Adrenal gland (tissue), 19 donors: Measurements from ENCODE around the gene HEYL. TPM values are rescaled to one million over a fixed set of nuclear protein-coding genes. Genes with fewer than 3 reads are reported as not detected.

ENCODE experiments used
- DNase-seq, 7 donors: peaks; one replicate each; pipeline ENCODE4 v3.0.0-alpha.2; 2019 to 2020
- H3K27ac ChIP-seq, 5 donors: fragments of 200-600 bp; sonication (generic) in 4 of 5; 1 replicate in 3 of 5; 2 replicates in 2 of 5; pipeline versions ENCODE4 v1.5.1 to v1.8.0; 2016 to 2020; ENCODE audit warnings: mild to moderate bottlenecking in 1 of 5
- H3K27me3 ChIP-seq: fragments of 200-600 bp; 2 replicates; pipeline ENCODE4 v1.8.0; 2021
- H3K36me3 ChIP-seq, 2 donors: fragments of 200-600 bp; replicated peaks in 1 of 2; 1 replicate in 1 of 2; 2 replicates in 1 of 2; pipeline versions ENCODE4 v1.5.1 to v1.8.0; 2018 to 2022
- H3K4me1 ChIP-seq, 2 donors: fragments of 200-600 bp; replicated peaks in 1 of 2; 1 replicate in 1 of 2; 2 replicates in 1 of 2; pipeline versions ENCODE4 v1.5.1 to v1.8.0; 2018 to 2021
- H3K4me3 ChIP-seq, 4 donors: fragments of 200-600 bp; sonication (generic) in 3 of 4; one replicate each; pipeline ENCODE4 v1.5.1; 2016 to 2018
- H3K9me3 ChIP-seq, 3 donors: fragments of 200-600 bp; sonication (generic) in 1 of 3; replicated peaks in 1 of 3; 1 replicate in 2 of 3; 2 replicates in 1 of 3; pipeline versions ENCODE4 v1.5.1 to v1.8.0; 2016 to 2021
- CTCF ChIP-seq, 6 experiments: fragments of 450-650 bp in 4 of 6; fragments of 200-600 bp in 2 of 6; sonication (generic) in 1 of 6; IDR thresholded peaks; 1 replicate in 5 of 6; 2 replicates in 1 of 6; pipeline versions ENCODE4 v1.5.1 to v1.8.0; 2016 to 2021; ENCODE audit warnings: antibody characterized with exemption in 6 of 6, mild to moderate bottlenecking in 2 of 6, moderate library complexity in 1 of 6
- POLR2A ChIP-seq, 2 donors: fragments of 450-650 bp; IDR thresholded peaks; one replicate each; pipeline ENCODE4 v1.6.1; 2017; ENCODE audit warnings: antibody characterized with exemption in 2 of 2, mild to moderate bottlenecking in 2 of 2, moderate library complexity in 1 of 2
- WGBS, 4 donors: extraction: QIAGEN DNeasy Blood & Tissue Kit in 2 of 4; methylation state at CpG; one replicate each; pipeline versions ENCODE4 v1.1.5 to v1.1.7; 2013 to 2017; 5-methylcytosine and 5-hydroxymethylcytosine counted together
- intact Hi-C, 2 donors: fragments of 100-400 bp; cut with DNase I; formaldehyde crosslinking; loops; one replicate each; pipeline versions ENCODE4 v1.14.1 to v1.15.0; 2022 to 2023
- long read RNA-seq, 10 donors: library from polyadenylated mRNA in 3 of 10; unstranded in 2 of 10; stranded (forward) in 1 of 10; transcript quantifications; one replicate each; pipeline ENCODE4 v2.0.0 and lab custom pipeline, GENCODE V29; 2021 to 2026
- polyA plus RNA-seq, 3 donors: library from polyadenylated mRNA; stranded (reverse); fragments of 200-250 nt in 2 of 3; fragments of 350-450 nt in 1 of 3; fragmentation: Illumina TruSeq in 1 of 3; extraction: RNeasy Lipid Tissue Mini Kit (QIAGEN cat#74804) in 1 of 3; gene quantifications; one replicate each; pipeline ENCODE4 v1.2.3, GENCODE V29; 2013 to 2014
- total RNA-seq, 9 donors: library from RNA; depleted of rRNA in 4 of 9; stranded (reverse); fragments of >200 nt in 4 of 9; fragments of 120-200 nt in 1 of 9; fragmentation: NEBNext Ultra II Directional in 1 of 9; extraction: Animal tissue kit (Norgen Biotek cat#: 25700) in 1 of 9; gene quantifications; one replicate each; pipeline versions ENCODE4 v1.1.0 to v1.2.4, GENCODE V29; 2013 to 2023
- donor health status: healthy with polysubstance abuse.
- donor health status: Bipolar disorder and iron deficiency.
- donor health status: DM: yes; HTN: yes; CAD: no.
- donor health status: DM: no; HTN: no; CAD: no.
- donor health status: DM: no; HTN: no; CAD: no.
- donor health status: DM: yes; HTN: yes; CAD: no.

Gene HEYL
- total RNA-seq = 10 to 100 TPM in 7 of 9 donors, 1 to 10 TPM in 2; 2.4 to 27.7 (median 14.9) TPM
- polyA plus RNA-seq = 10 to 100 TPM in 1 of 3 donors, 1 to 10 TPM in 2; 7.4 to 18.2 (median 8.1) TPM
- long read RNA-seq, donor 1, partial matches to known transcripts = 0 of 2 reads
- long read RNA-seq, donor 1, other reads (novel, unspliced or antisense) = 0 of 2 reads
- long read RNA-seq, donor 2 = 0 reads
- long read RNA-seq, donor 3, partial matches to known transcripts = 0 of 2 reads
- long read RNA-seq, donor 3, other reads (novel, unspliced or antisense) = 0 of 2 reads
- long read RNA-seq, donor 4, partial matches to known transcripts = 0 of 3 reads
- long read RNA-seq, donor 4, other reads (novel, unspliced or antisense) = 2 of 3 reads
- long read RNA-seq, donor 5, transcript HEYL-201 (5 exons, 3,661 nt) = major isoform, 26 of 34 reads
- long read RNA-seq, donor 5, partial matches to known transcripts = 0 of 34 reads
- long read RNA-seq, donor 5, other reads (novel, unspliced or antisense) = 8 of 34 reads
- long read RNA-seq, donor 6, partial matches to known transcripts = 0 of 2 reads
- long read RNA-seq, donor 6, other reads (novel, unspliced or antisense) = 1 of 2 reads
- long read RNA-seq, donor 7, partial matches to known transcripts = 0 of 1 reads
- long read RNA-seq, donor 7, other reads (novel, unspliced or antisense) = 0 of 1 reads
- long read RNA-seq, donor 8, partial matches to known transcripts = 0 of 3 reads
- long read RNA-seq, donor 8, other reads (novel, unspliced or antisense) = 0 of 3 reads
- long read RNA-seq, donor 9, partial matches to known transcripts = 0 of 3 reads
- long read RNA-seq, donor 9, other reads (novel, unspliced or antisense) = 0 of 3 reads
- long read RNA-seq, donor 10, partial matches to known transcripts = 0 of 3 reads
- long read RNA-seq, donor 10, other reads (novel, unspliced or antisense) = 0 of 3 reads

GRCh38 chr1:39639305-39640130, at the start of gene HEYL:
Gene HEYL, minus strand, starts transcription at chr1:39639643. Its CDS starts 18 bp downstream, at chr1:39639625.
- H3K4me1 ChIP-seq = no peaks in the 10 kb centered on the region
- intact Hi-C loops = no loop called here
- H3K27ac ChIP-seq = peak within 1 kb of the TSS in 3 of 5 donors; percentile 62 to 90 (median 63)
- peak; percentile 33 to 76 (median 48) for DNase-seq
- TF ChIP-seq CTCF (IDR thresholded peaks at IDR 0.05) (peak in 3 of 6 experiments; percentile 8 to 38 (median 36)), POLR2A (IDR thresholded peaks at IDR 0.05) (peak in 1 of 2 donors; percentile 24)
- no peaks in the 10 kb centered on the region for H3K27me3 ChIP-seq
- H3K9me3 ChIP-seq = no peaks in the 10 kb centered on the region
- H3K36me3 ChIP-seq = no peaks in the 10 kb centered on the region
- WGBS, 4 donors = 17 to 52% (median 24%) methylated on average over 5 to 88 of the region's 88 CpGs
- peak within 1 kb of the TSS in 2 of 4 donors; percentile 6 to 59 for H3K4me3 ChIP-seq

DNA sequence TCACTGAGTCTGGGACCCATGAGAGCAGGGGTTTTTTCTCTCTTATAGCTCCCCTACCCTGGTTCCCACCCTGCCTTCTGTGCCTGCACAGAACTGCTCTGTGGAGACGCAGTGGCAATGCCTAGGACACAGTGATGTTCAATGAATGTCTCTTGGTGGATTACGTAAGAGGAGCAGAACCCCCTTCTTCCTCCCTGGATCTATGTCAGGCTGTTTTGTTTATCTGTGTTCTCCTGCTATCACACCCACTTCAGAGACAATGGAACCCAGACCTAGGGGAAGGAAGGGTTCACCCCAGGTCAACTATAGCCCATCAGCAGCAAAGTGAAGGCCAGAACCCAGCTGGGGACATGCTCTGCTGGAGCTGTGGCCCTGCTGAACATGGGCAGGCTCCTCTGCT, 49.8 kb upstream of the HEYL start:
- no peak for DNase-seq
- Histone ChIP-seq H3K4me3 (no peak overlapping the region), H3K27ac (no peak overlapping the region), H3K27me3 (peaks cover 42% of the 10 kb centered on the region), H3K4me1 (peaks cover 10 to 19% of the 10 kb centered on the region in 2 donors), H3K36me3 (no peaks in the 10 kb centered on the region), H3K9me3 (no peaks in the 10 kb centered on the region)
- intact Hi-C loops = no loop called here
- TF ChIP-seq POLR2A (IDR thresholded peaks at IDR 0.05) (no peak), CTCF (IDR thresholded peaks at IDR 0.05) (no peak)
- 73 to 82% (median 79%) methylated on average over 2 of the region's 2 CpGs for WGBS, 4 donors

- no peak overlapping the region for H3K4me3 ChIP-seq
- peaks cover 44% of the 10 kb centered on the region for H3K27me3 ChIP-seq
- 69 to 80% (median 74%) methylated on average over 3 of the region's 3 CpGs for WGBS, 4 donors
Observed at GRCh38 chr1:39688706-39689105, 49.3 kb upstream of the HEYL start.

More at GRCh38 chr1:39688706-39689105, 49.3 kb upstream of the HEYL start:
- no peak overlapping the region for H3K27ac ChIP-seq
- H3K36me3 ChIP-seq = no peaks in the 10 kb centered on the region
- H3K4me1 ChIP-seq = peaks cover 10 to 19% of the 10 kb centered on the region in 2 donors
- intact Hi-C loops = no loop called here
- H3K9me3 ChIP-seq = no peaks in the 10 kb centered on the region
- no peak for DNase-seq
- TF ChIP-seq POLR2A (IDR thresholded peaks at IDR 0.05) (no peak), CTCF (IDR thresholded peaks at IDR 0.05) (no peak)
